Left cardiac atrium (tissue), 4 donors: ENCODE measurements around the gene GLP2R. TPM values are rescaled to one million over a fixed set of nuclear protein-coding genes. Genes with fewer than 3 reads are reported as not detected.
"Not testable (repeated sequence)": the region's sequence is repeated elsewhere in the genome, so short reads cannot be mapped to it uniquely, and the experiment has no call there.

Experiments
- ATAC-seq, 2 donors: fragments of 200-7000 bp; cut with Tn5 transposase; one replicate each; pipeline ENCODE4 v1.9.1; 2020; ENCODE audit warnings: mild to moderate bottlenecking in 2 of 2, moderate library complexity in 2 of 2
- DNase-seq: peaks from one replicate; pipeline ENCODE4 v3.0.0-alpha.2; 2020
- intact Hi-C, 2 donors: fragments of 100-400 bp; cut with DNase I; formaldehyde crosslinking; loops; one replicate each; pipeline versions ENCODE4 v1.14.1 to v1.15.1; 2022 to 2023
- long read RNA-seq: library from polyadenylated mRNA; unstranded; transcript quantifications from one replicate; pipeline ENCODE4 v2.0.0, GENCODE V29; 2021
- total RNA-seq, 2 donors: library from RNA; stranded (reverse); fragmentation: NEBNext Ultra II Directional; extraction: Animal tissue kit (Norgen Biotek cat#: 25700); gene quantifications; one replicate each; pipeline ENCODE4 v1.2.1, GENCODE V29; 2021
- donor health status: DM: no; HTN: yes; CAD: no.
- donor health status: DM: no; HTN: yes; CAD: no; lungs with severe emphysema.
- donor health status: DM: yes; HTN: yes; CAD: no.
- donor health status: Dilated cardiomyopathy.

The GLP2R gene, protein sequence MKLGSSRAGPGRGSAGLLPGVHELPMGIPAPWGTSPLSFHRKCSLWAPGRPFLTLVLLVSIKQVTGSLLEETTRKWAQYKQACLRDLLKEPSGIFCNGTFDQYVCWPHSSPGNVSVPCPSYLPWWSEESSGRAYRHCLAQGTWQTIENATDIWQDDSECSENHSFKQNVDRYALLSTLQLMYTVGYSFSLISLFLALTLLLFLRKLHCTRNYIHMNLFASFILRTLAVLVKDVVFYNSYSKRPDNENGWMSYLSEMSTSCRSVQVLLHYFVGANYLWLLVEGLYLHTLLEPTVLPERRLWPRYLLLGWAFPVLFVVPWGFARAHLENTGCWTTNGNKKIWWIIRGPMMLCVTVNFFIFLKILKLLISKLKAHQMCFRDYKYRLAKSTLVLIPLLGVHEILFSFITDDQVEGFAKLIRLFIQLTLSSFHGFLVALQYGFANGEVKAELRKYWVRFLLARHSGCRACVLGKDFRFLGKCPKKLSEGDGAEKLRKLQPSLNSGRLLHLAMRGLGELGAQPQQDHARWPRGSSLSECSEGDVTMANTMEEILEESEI
- 1 to 10 TPM in 1 of 2 donors, under 1 TPM in 1; 0.55 to 1.4 TPM for total RNA-seq
- long read RNA-seq, partial matches to known transcripts = 0 of 1 reads
- long read RNA-seq, other reads (novel, unspliced or antisense) = 1 of 1 reads

DNA sequence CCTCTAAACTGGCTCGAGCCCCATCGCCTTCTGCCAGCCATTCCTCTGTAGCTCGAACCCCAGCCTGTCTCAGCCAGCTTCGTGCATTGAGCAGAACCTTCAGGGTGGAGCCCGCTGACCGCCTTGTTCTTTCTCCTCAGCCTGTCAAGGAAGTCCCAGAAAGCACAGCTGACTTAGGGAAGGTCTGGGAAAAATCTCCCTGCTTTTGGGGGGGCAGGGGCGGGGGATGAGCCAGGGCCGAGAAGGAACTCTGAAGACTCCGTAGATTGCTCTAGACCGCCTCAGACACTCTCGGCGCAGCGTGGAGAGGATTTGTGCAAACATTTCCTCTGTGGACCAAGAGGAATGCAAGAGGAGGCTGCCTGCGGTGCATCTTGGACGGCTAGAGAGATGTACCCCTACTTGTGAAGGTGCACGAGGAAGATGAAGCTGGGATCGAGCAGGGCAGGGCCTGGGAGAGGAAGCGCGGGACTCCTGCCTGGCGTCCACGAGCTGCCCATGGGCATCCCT, at the start of gene GLP2R:
GLP2R (plus strand) TSS at position 284 of the 510 bp plus-strand sequence; CDS start at position 424, 140 bp downstream.
- intact Hi-C loops = no loop called here
- DNase-seq = no peak

GRCh38 chr17:9776911-9777310, 48.8 kb upstream of the GLP2R start:
- DNase-seq (no peak), ATAC-seq (no peak)
- intact Hi-C loops = no loop called here

More for the DNA sequence above, at the start of gene GLP2R:
- no peak for ATAC-seq

- ATAC-seq = no peak
- intact Hi-C loops = no loop called here
- DNase-seq = no peak
These were observed 45.2 kb upstream of the GLP2R start for GRCh38 chr17:9780552-9780951.

DNA sequence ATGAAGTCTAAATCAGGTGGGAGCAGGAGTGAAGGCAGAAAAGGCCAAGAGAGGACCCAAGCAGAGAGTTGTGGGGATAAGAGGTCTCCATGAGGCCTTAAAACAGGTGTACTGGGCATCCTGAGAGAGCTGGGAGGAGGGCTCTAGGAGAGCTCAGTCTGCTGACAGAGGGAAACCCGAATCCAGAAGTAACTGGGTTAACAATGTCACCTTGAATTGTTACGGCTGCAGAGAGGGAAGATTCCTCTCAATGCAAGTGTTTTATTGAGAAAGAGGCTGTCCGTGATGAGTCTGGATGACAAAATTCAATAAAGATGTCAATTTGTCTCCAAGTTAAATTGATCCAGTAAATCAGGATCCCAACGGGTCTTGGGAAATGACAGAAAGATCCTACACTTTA, 42.7 kb upstream of the GLP2R start:
- intact Hi-C loops = no loop called here
- peak in 1 of 2 donors; percentile 23 for ATAC-seq

DNA sequence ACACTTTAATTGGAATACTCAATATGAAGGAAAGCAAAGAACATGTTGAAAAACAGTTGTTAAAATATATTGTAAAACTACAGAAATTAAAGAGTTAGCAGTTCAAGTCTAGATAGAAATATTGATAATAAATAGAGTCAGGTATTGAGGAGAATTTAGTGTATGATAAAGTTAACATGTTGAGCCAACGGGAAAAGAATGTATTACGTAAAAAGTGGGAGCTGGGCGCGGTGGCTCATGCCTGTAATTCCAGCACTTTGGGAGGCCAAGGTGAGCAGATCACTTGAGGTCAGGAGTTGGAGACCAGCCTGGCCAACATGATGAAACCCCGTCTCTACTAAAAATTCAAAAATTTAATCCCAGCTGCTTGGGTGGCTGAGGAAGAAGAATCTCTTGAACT, 42.3 kb upstream of the GLP2R start:
- intact Hi-C loops, DNase-seq: not testable (repeated sequence)
- peak in 1 of 2 donors; percentile 47 for ATAC-seq

More for the DNA sequence above, 42.7 kb upstream of the GLP2R start:
- DNase-seq = no peak

GRCh38 chr17:9784544-9784943, 41.2 kb upstream of the GLP2R start:
- ATAC-seq = no peak
- no peak for DNase-seq

GRCh38 chr17:9788601-9789000, 37.1 kb upstream of the GLP2R start:
- ATAC-seq (no peak), DNase-seq (no peak)
- intact Hi-C loops = no loop called here

More at GRCh38 chr17:9784544-9784943, 41.2 kb upstream of the GLP2R start:
- intact Hi-C loops = no loop called here

DNA sequence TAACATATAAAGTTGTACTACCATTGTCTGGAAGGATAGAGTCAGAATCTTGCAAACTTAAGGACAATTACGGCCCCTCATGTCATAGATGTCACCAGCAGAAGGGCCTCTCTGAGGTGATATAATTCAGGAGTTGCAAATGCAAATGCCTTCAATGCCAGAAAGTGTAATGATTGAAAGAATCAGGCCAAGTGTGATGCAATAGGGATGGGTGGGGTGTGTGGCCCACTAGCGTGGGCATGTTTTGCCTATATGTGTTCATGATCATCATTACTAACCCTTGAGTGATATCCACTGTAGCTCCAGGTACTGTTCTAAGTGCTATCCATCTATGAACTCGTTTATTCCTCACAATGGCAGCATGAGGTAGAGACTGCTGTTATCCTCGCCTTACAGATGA, 35.4 kb upstream of the GLP2R start:
- no peak for ATAC-seq
- DNase-seq = no peak
- intact Hi-C loops = no loop called here

- intact Hi-C loops = no loop called here
- peak; percentile 80 to 87 for ATAC-seq
- peak; percentile 39 for DNase-seq
These were observed 34.5 kb upstream of the GLP2R start, which contains the start of gene DHRS7C for GRCh38 chr17:9790889-9791876. TSS of gene DHRS7C (minus strand) at chr17:9791592. CDS start at chr17:9791284, 308 bp downstream.

DNA sequence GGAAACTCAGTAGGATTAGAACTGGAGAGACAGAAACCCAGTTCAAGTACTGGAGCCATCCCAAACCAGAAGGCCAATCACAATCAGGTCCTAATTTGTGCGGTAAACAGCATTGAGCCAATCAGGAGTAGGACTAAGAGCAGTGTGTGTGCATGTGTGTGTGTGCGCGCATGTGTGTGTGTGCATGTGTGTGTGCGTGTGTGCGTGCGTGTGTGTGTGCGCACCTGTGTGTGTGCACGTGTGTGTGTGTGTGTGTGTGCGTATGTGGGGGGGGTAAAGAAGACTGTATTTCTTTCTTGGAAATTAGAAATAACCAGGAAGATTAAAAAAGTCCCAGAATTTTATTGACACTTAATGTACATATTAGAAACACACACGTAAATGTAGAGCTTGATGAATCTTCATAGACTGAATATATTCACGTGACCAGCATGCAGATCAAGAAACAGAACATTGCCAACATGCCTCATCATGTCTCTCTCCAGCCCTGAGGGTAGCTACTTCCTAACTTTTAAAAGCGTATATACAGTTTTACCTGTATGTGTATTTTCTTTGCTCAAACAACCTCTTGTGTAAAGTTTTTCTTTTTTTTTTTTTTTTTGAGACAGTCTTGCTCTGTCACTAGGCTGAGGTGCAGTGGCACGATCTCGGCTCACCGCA, 33.4 kb upstream of the GLP2R start:
- intact Hi-C loops = no loop called here
- ATAC-seq (no peak), DNase-seq (no peak)

GRCh38 chr17:9798008-9798407, 27.7 kb upstream of the GLP2R start:
- ATAC-seq = no peak
- no peak for DNase-seq
- intact Hi-C loops = no loop called here

DNA sequence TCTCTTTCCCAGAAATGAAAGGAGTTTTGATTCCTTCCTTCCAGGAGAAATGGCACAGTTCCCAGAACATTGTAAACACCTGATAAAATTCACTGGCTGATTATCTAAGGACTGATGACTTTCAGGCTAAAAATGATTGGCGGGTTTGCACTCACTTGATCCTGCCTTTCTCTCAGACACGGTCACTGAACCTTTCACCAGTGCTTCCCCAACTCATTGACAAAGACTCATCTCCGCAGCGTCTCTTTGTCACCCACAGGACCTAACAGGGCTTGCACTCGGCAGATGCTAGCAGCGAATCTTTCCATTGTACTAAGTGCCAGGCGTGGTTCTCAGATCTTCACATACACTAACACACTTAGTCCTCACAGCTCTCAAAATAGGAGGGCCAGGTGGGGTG, 27.0 kb upstream of the GLP2R start:
- peak; percentile 71 to 74 for ATAC-seq
- DNase-seq = no peak
- intact Hi-C loops = no loop called here

DNA sequence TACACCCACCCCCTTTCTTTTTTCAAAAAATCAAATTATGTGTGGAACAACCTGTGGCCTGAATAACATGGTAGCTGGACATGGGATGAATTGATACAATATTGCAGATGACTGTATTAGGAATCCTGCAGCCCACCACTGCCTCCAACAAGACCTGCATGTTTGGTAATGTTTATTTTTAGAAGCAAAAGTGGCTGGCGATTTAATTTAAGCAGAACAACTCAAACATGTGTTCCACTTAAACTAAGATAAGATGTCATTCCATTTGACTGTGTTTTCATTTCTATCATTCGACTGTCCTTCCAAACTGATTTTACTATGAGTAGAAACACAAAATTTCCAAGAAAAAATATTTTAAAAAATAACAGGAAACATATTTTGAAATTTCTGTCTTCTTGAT, 24.2 kb upstream of the GLP2R start:
- DNase-seq (no peak), ATAC-seq (peak; percentile 35)
- intact Hi-C loops = loop anchor here in 1 of 2 donors (10.0 kb wide), 1 partner anchor 83 kb away; no protein-coding TSS in a partner anchor

DNA sequence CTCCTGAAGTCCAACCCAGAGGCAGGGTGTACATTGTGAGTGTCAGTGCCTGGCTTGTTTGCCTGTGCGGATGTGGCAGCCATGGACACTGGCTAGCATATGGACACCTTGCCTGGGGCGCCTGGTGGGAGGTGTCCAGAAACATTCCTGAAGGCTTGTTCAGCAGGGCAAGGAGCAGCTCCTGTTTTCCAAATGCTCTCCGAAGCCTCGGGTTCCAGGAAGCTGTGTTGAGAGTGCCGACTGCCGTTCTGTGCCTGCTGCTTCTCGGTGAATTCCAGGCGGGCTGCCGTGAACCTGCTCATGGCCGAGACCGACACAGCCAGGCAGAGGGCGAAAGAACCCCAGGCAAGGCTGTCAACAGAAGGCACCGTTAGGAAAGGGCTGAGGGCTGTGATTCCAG, 23.4 kb upstream of the GLP2R start:
- DNase-seq = peak; percentile 38
- intact Hi-C loops = loop anchor here in 1 of 2 donors (10.0 kb wide), 1 partner anchor 83 kb away; no protein-coding TSS in a partner anchor

DNA sequence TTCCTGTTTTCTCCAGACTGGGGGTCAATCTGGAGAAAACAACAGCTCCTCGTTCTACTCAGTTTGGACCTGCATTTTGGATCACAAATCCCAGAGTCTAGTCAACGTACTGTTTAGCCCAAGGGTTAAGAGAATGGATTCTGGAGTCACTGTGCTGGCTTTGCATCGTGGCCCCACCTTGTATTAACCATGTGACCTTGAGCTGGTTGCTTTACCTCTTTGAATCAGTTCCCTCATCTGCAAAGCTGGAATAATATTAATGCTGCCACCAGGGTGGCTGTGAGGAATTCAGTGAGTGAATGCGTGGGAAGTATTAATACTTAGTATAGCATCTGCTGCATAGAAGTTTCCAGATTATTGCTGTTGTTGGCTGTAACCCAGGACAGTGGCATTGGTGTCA, 23.0 kb upstream of the GLP2R start:
- ATAC-seq = peak; percentile 6 to 10
- intact Hi-C loops = loop anchor here in 1 of 2 donors (10.0 kb wide), 1 partner anchor 82 kb away; no protein-coding TSS in a partner anchor
- DNase-seq = no peak

More for the DNA sequence above, 23.4 kb upstream of the GLP2R start:
- peak; percentile 70 to 72 for ATAC-seq

DNA sequence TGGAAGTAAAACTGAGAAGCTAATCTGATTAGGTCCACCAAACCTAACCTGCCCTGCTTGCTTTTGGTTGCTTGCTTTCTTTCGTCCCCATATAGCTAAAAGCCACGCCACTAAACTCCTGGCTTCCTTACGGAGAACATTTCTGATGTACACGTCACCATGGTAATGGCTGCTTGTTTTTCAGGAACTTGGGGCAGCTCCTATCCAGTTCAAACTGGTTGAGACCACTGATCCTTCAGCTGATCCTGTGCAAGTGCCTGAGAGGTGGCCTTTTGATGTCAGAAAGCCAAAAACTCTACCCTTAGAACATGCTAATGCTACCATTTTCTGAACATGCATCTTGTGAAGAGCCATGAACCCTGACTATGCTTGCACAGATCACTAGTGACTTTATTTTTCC, 20.0 kb upstream of the GLP2R start:
- intact Hi-C loops = loop anchor here in 1 of 2 donors (10.0 kb wide), 1 partner anchor 79 kb away; no protein-coding TSS in a partner anchor
- no peak for ATAC-seq
- no peak for DNase-seq

DNA sequence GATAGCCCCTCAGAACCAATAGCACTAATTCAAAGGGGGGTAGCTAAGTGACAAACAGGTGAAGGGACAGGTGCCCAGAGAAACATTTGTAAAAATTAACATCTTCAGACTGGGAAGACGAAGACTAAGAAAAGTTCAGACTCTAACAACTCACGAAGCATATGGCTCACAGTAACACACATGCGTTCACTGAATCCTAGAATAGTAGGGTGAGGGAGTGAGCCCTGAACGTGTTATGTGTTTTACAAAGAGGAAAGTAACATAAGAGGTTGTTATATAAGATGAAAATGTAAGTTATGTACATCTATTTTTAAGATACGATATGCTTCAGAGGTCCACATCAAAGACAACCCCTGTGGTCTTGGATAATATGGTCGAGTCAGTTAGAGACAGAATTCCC, 19.0 kb upstream of the GLP2R start:
- DNase-seq (no peak), ATAC-seq (no peak)
- intact Hi-C loops = loop anchor here in 1 of 2 donors (10.0 kb wide), 1 partner anchor 78 kb away; no protein-coding TSS in a partner anchor

DNA sequence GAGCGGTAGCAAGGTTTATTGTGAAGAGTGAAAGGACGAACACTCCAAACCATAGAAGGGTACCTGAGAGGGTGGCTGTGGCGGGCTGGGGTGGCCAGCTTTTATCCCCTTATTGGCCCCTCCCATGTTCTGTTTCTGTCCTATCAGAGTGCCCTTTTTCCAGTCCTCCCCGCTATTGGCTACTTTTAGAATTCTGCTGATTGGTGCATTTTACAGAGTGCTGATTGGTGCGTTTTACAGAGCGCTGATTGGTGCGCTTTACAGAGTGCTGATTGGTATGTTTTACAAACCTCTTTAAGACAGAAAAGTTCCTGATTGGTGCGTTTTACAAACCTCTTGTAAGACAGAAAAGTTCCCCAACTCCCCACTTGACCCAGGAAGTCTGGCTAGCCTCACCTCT, 16.3 kb upstream of the GLP2R start:
- intact Hi-C loops = loop anchor here in 1 of 2 donors (10.0 kb wide), 1 partner anchor 75 kb away; no protein-coding TSS in a partner anchor
- ATAC-seq = no peak
- no peak for DNase-seq
